ENCODE results near the gene XYLB.
"Not testable (repeated sequence)": the region's sequence is repeated elsewhere in the genome, so short reads cannot be mapped to it uniquely, and the experiment has no call there.

XYLB gene
- total RNA-seq: 0.44 to 3.8 (median 1.4) reads per million in 3 experiments

GRCh38 chr3:38346587-38347410 lies at the start of gene XYLB:
Gene XYLB, plus strand, starts transcription at chr3:38346785. Its CDS starts 84 bp downstream, at chr3:38346869.
- peak; percentile 63 for DNase-seq

GRCh38 chr3:38297053-38297452 lies 49.5 kb upstream of the XYLB start:
- DNase-seq: not testable (repeated sequence)

- DNase-seq: no peak
Measured at GRCh38 chr3:38297537-38297936, 49.0 kb upstream of the XYLB start.

GRCh38 chr3:38297947-38298711 lies 48.5 kb upstream of the XYLB start:
- no peak for DNase-seq

- DNase-seq: no peak
Measured at GRCh38 chr3:38306941-38307340, 39.6 kb upstream of the XYLB start.

- no peak for DNase-seq
Measured at GRCh38 chr3:38307599-38307998, 39.0 kb upstream of the XYLB start.

GRCh38 chr3:38308456-38308855 lies 38.1 kb upstream of the XYLB start:
- no peak for DNase-seq

- DNase-seq: no peak
Measured at GRCh38 chr3:38311476-38311875, 35.1 kb upstream of the XYLB start.

GRCh38 chr3:38311941-38312340 lies 34.6 kb upstream of the XYLB start:
- no peak for DNase-seq

- no peak for DNase-seq
Measured at GRCh38 chr3:38312356-38312755, 34.2 kb upstream of the XYLB start.

GRCh38 chr3:38313263-38313662 lies 33.3 kb upstream of the XYLB start:
- no peak for DNase-seq

GRCh38 chr3:38313695-38314094 lies 32.9 kb upstream of the XYLB start:
- DNase-seq: no peak

- no peak for DNase-seq
Measured at GRCh38 chr3:38314112-38314763, 32.3 kb upstream of the XYLB start.

GRCh38 chr3:38314764-38315487 lies 31.7 kb upstream of the XYLB start:
- DNase-seq: no peak

- DNase-seq: no peak
Measured at GRCh38 chr3:38315488-38316230, 30.9 kb upstream of the XYLB start.

- DNase-seq: no peak
Measured at GRCh38 chr3:38316356-38317191, 30.0 kb upstream of the XYLB start.

- DNase-seq: no peak
Measured at GRCh38 chr3:38317192-38317759, 29.3 kb upstream of the XYLB start.

- no peak for DNase-seq
Measured at GRCh38 chr3:38318766-38319671, 27.6 kb upstream of the XYLB start.

GRCh38 chr3:38320638-38321037 lies 25.9 kb upstream of the XYLB start:
- DNase-seq: not testable (repeated sequence)

- DNase-seq: no peak
Measured at GRCh38 chr3:38323060-38323459, 23.5 kb upstream of the XYLB start.
